NT2/D1 (cell line): ENCODE measurements around the gene GNAL.

Source experiments
- SUZ12 ChIP-seq: IDR thresholded peaks from 2 replicates; pipeline ENCODE4 v1.6.1; 2011; ENCODE audit not compliant: insufficient read length, insufficient read depth; ENCODE audit errors: extremely low read depth
- YY1 ChIP-seq: IDR thresholded peaks from 2 replicates; pipeline ENCODE4 v1.6.1; 2011; ENCODE audit not compliant: insufficient read length, insufficient read depth
- ZNF274 ChIP-seq: IDR thresholded peaks from 2 replicates; pipeline ENCODE4 v1.6.1; 2011; ENCODE audit warnings: mild to moderate bottlenecking, low read depth, low read length

DNA sequence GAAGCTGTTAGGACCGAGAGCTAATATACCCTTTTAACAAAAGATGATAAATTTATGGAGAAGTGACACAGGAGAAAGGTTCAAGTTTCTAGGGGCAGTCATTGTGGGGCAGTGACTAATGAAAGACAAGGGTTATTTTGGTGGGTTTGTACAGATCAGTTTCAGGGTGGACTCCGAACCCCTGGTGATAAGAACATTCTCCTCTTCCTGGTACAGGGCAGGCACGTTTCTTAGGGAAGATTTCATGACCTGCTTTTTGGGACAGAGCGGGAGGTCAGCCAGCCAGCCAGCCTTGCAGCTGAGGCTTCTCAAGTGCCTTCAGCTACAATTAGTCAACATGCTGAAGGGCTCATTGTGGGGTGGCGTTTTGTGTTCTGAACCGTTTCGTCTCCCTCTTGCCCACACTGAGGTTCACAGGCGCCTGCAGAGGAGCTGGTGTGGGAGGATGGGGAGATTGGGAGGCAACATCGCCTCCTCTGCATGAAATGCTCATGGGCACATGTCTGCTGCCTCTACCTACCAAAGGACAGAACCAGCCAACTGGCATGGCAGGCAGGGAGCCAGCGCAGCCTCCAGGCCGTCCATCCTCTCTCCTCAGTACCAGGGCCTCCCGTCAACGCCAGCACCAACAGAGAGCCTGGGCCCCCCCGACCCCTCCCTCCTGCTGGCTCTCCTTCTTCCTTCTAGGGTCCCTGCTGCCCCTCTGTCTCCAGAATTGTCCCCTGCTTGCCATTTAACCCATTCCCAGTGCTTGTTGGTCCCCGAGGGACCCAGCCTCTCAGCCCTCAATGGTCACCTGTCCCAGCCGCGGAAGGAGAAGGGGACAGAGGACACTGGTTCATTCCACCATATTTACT, 171.8 kb downstream of the GNAL start:
- TF ChIP-seq YY1 (no peak), ZNF274 (no peak), SUZ12 (no peak)
